ENCODE measurements around the gene ALS2.

GRCh38 chr2:201668402-201668910 lies 112.3 kb downstream of the ALS2 start:
- no peak for TF ChIP-seq CTCF (conservative IDR thresholded peaks at IDR 0.05; ENCODE audit: low read depth, low read length)
- TF ChIP-seq EZH2 (IDR thresholded peaks at IDR 0.05; ENCODE audit: borderline replicate concordance, low read depth, low read length, poor library complexity, severe bottlenecking): no peak

All from A673 (cell line).